ENCODE results near the gene DCAF6.
"Not testable (repeated sequence)": the region's sequence is repeated elsewhere in the genome, so short reads cannot be mapped to it uniquely, and the experiment has no call there.

The DCAF6 gene

GRCh38 chr1:167923324-167924056 lies 13.0 kb upstream of the DCAF6 start:
- TF ChIP-seq CTCF (IDR thresholded peaks at IDR 0.05; ENCODE audit: extremely low read depth, insufficient read depth, missing control alignments): no peak
- DNase-seq (ENCODE audit: low spot score): no peak
- in situ Hi-C loops (cut with MboI; ENCODE audit: low pct_unique_long_range_greater_than_20kb, low sequenced_read_pairs, unreplicated experiment): no loop called here

- no peak for TF ChIP-seq CTCF (IDR thresholded peaks at IDR 0.05; ENCODE audit: extremely low read depth, insufficient read depth, missing control alignments)
- in situ Hi-C loops (cut with MboI; ENCODE audit: low pct_unique_long_range_greater_than_20kb, low sequenced_read_pairs, unreplicated experiment): no loop called here
- DNase-seq (ENCODE audit: low spot score): no peak
Observed at GRCh38 chr1:167924102-167924501, 12.4 kb upstream of the DCAF6 start.

- TF ChIP-seq CTCF (IDR thresholded peaks at IDR 0.05; ENCODE audit: extremely low read depth, insufficient read depth, missing control alignments): no peak
- DNase-seq (ENCODE audit: low spot score): no peak
- in situ Hi-C loops (cut with MboI; ENCODE audit: low pct_unique_long_range_greater_than_20kb, low sequenced_read_pairs, unreplicated experiment): no loop called here
Observed at GRCh38 chr1:167924543-167925231, 11.8 kb upstream of the DCAF6 start.

DNA sequence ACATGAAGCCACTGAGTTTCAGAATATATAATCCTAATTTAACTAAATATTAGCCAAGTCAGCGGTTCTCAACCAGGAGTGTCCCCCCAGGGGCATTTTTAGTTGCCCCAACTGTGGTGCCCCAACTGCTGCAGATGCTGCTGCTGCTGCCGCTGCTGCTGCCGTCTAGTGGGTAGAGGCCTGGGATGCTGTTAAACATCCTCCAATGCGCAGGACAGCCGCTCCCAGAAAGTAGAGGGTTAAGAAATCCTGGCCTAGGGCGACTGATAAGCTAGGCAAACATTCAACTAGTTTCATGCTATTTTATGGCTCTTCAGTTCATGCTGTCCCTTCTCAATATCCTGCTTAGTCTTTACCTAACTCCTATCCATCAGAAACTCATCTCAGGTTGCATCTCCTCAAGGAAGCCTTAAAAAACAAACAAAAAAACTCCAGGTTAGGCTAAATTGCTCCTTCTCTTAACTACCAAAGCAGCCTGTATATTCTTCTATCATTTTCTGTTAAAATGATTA lies 9.9 kb upstream of the DCAF6 start:
- DNase-seq (ENCODE audit: low spot score): no peak
- in situ Hi-C loops (cut with MboI; ENCODE audit: low pct_unique_long_range_greater_than_20kb, low sequenced_read_pairs, unreplicated experiment): no loop called here

GRCh38 chr1:167927046-167927754 lies 9.3 kb upstream of the DCAF6 start:
- TF ChIP-seq CTCF (IDR thresholded peaks at IDR 0.05; ENCODE audit: extremely low read depth, insufficient read depth, missing control alignments): no peak
- peak; percentile 16 for DNase-seq (ENCODE audit: low spot score)
- in situ Hi-C loops (cut with MboI; ENCODE audit: low pct_unique_long_range_greater_than_20kb, low sequenced_read_pairs, unreplicated experiment): no loop called here

More for the DNA sequence above, 9.9 kb upstream of the DCAF6 start:
- TF ChIP-seq CTCF (IDR thresholded peaks at IDR 0.05; ENCODE audit: extremely low read depth, insufficient read depth, missing control alignments): no peak

DNA sequence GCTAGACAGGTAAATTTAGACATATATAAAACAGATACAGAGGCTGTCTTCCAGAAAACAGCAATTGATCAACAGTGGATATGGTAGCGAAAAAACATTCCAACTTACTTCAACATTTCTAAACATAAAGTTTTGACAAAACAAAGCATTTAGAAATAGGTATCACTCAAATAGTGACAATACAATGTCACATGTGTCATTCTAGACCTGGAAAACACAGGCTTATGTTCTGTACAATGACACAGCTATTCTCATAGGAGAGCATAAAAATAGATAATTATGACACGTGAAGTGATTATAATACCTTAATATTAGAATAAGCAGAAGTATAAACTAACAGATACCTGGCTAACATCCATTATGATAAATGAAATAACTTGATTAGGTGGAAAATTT lies 8.0 kb upstream of the DCAF6 start:
- no peak for DNase-seq (ENCODE audit: low spot score)
- no peak for TF ChIP-seq CTCF (IDR thresholded peaks at IDR 0.05; ENCODE audit: extremely low read depth, insufficient read depth, missing control alignments)
- in situ Hi-C loops (cut with MboI; ENCODE audit: low pct_unique_long_range_greater_than_20kb, low sequenced_read_pairs, unreplicated experiment): no loop called here

- DNase-seq (ENCODE audit: low spot score); in situ Hi-C loops (cut with MboI; ENCODE audit: low pct_unique_long_range_greater_than_20kb, low sequenced_read_pairs, unreplicated experiment): not testable (repeated sequence)
Observed at GRCh38 chr1:167928919-167929318, 7.6 kb upstream of the DCAF6 start.
